IPS DF 4.7 (cell line): ENCODE measurements around the gene CYP19A1.
A peak's percentile ranks its signal among the peaks of the same experiment; 100 is the strongest.
"Not testable (repeated sequence)": the region's sequence is repeated elsewhere in the genome, so short reads cannot be mapped to it uniquely, and the experiment has no call there.

Experiments
- DNase-seq: peaks from one replicate; pipeline ENCODE4 v3.0.0-alpha.2; 2013; ENCODE audit warnings: low spot score; ENCODE audit errors: extremely low read depth

CYP19A1 gene

DNA sequence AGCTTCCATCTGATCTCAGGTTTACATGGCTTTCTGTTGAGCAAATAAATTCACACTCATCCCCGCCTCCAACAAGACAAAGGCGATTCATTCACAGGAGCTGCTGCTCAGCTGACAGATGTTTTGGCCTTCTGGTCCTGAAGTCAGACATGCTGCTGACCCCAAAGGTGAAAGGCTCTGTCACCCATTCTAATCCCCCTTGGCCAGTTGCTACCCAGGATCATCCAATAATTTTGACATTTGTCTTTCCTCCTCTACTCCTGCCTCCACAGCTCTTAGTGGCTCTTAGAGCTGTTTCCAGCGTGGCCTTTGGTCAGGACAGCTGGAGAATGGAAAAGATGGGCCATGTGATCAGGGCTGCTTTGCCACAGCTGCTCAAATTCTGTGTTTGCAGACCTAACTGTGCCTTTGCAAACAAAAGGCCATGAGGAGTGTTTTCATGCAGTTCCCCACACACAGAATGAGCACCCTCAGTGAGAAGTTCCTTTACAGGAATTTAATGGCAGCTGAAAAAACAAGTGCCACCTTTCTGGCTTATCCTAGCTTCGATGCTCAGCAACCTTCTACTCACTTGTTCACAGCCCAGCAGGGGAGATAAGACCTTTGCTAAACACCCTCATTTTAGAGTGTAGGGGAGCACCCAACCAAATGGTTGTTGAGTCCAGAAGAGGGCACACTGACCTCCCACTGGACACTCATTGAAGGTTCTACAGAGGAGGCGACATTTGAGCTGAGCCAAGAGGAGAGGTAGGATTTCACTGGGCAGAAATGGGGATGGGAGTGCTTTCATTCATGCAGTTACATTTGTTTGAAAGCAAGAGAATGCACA, 39.0 kb downstream of the CYP19A1 start:
- DNase-seq, result no peak

DNA sequence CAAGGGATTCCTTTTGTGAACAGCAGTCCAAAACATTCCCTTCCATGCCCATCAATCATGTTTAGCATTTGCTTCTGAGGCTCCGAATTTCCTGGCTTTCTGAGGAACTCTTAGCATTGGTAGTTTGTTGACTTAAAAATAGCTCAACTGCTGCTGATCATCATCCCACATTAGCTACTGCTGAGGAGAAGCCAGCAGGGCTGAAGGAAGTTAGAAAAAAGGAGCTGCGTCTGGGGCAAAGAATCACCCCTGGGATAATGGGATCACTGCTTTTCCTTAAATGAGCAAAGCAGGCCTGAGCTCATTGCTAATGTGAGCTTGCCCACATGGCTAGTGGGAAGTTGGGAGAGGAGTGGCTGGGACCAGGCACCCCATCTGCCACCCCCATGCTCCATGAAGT, 39.8 kb downstream of the CYP19A1 start:
- no peak for DNase-seq

DNA sequence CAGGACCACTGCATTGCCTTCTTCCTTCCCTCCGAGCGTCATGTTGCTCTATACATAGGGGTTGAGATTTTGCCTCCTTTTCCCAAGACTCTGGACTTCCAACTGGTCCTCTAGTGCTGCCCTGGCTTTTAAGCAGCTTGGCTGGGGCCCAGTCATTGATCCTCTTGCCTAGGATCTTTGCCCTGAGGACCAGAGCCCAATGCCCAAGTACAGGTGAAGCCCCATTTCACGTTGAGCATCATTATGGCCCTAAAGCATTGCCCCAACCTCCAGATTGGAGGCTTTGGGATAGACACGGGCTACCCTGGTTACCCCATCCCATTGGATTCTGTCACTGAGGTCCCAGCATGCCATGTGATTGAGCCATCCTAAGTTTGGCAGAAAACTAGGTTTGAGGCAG, 47.7 kb downstream of the CYP19A1 start:
- DNase-seq, result no peak

DNA sequence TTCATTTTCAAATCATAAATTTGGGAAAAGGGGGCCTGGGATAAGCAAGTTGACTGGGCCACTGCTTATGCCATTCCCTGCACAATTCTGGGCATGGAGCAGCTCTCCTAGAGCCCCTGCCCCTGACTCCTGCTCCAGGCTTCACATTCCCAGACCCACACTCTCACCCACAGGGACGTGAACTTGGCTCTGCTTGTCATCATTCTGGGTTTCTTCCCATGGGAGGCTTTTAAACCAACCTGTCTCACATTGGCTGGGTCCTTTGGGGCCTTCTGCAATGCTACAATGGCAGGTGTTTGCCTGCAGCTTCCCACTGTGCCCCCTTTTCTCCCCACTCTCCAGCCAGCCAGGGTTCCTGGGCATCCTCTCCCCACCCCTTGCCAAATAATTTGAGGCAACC, 49.1 kb downstream of the CYP19A1 start:
- no peak for DNase-seq

DNA sequence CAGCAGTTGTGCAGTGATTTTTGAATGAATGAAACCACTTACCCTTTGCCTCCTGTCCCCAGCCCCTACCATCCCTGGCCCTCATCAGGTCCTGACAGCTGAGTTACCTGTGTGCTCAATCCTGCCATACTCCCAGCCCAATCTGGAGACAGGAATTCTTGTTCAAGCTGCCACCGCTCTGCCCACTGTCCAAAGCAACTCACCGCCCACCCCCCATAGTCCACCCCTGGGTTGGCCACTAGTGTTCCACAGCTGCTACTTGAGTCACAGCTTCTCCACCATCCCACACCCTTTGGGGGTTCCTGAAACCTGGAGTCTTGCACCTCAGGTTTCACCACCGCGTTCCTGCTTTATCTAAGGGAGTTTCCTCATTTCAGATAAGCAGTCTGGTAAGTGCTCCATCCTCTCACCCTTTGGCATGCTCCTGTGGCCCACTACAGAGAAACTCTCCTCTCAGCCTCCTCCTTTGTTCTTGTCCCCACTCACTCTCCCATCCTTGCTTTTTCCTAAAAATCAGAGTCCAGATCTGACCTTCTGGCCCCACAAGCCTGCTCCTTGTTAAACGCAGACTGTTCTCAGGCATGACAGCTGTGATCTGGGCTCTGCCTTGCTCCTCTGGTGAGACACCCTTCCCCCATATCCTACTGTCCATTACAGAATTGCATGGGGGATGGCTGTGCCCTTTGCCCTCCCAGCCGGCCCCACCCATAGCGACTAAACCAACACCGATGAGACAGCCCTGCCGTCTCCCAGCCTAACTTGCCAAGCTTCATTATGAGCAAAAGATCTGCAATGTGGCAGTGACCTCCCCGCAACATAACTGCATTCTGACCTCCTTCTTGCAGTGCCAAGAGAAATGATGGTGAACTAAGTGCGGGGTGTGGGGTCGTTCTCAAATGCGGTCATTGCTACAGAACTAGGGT, 50.0 kb downstream of the CYP19A1 start:
- no peak for DNase-seq

DNA sequence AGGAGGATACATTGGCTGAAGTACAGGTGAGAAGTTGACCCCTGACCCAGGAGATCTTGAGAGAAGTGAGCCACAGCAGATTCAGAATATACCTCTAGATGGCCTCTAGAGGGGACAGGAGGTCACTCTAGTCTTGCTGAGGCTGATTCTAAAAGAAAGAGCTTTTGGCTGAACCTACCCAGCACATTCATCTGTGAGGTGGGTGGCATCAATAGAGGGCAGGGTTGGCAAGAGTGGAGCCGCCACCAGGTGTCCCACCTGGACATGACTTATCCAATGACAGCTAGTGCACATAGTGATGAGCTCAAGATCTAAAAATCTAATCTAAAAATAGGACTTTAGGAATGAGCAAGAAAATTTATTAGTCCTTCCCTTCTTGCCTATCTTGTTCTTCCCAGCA, 51.6 kb downstream of the CYP19A1 start:
- DNase-seq, result no peak

DNA sequence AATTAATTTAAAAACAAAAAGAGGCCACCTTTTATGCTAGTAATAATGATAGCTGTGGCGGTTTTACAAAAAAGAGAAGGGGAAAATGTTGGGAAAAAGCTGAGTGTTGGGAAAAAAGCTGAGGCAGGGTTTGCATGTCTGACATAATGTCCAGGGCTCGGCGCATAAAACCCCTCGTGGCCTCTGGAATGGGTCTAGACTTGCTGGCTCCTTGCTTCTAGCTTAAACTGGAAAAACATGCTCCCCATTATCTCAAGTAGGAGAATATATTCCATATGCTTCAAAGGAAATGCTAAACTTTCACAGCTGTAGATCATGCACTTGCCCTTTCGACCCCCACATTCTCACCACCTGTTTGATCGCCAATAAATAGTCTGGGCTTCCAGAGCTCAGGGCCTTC, 53.0 kb downstream of the CYP19A1 start:
- DNase-seq, result no peak

DNA sequence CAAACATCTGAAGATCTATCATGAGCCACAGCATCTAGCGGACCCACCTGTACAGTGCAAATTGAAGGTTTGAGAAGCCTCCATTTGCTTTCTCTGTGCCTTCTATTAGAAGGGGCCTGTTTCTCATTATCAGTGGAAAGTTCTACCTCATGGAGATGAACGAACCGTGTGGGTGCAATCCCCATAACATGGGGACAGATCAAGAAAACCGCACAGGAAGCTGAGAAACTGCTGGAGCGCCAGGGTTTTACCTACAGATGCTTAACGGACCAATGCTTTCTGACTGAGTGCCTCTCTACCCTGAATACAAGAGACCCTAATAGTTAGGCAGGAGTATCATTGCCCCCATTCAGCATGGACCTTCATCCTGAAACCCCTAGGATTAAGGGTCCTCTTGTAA, 53.5 kb downstream of the CYP19A1 start:
- no peak for DNase-seq

DNA sequence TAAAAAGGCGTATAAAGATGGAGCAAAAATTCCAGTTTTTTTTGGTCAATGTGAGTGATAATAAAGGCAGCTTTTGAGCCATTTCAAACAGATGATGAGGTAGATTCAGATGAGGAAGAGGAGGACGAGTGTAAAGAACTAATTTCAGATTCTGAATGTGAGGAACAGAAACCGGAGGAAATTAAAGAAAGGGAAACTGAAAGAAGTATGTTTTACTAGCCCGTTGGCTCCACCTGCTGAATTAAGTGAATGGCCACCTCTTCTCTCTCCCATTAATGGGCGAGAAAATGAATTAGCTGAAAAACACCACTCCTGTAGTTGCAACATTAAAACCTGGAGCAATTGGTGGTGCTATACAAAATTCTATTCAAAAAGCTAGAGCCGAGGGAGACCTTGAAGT, 55.4 kb downstream of the CYP19A1 start:
- no peak for DNase-seq

DNA sequence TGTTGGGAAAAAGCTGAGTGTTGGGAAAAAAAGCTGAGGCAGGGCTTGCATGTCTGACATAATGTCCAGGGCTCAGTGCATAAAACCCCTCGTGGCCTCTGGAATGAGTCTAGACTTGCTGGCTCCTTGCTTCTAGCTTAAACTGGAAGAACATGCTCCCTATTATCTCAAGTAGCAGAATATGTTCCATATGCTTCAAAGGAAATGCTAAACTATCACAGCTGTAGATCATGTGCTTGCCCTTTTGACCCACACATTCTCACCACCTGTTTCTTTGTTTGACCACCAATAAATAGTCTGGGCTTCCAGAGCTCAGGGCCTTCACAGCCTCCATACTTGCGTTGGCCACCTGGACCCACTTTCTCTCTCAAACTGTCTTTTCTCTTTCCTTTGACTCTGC, 56.2 kb downstream of the CYP19A1 start:
- DNase-seq, result not testable (repeated sequence)

DNA sequence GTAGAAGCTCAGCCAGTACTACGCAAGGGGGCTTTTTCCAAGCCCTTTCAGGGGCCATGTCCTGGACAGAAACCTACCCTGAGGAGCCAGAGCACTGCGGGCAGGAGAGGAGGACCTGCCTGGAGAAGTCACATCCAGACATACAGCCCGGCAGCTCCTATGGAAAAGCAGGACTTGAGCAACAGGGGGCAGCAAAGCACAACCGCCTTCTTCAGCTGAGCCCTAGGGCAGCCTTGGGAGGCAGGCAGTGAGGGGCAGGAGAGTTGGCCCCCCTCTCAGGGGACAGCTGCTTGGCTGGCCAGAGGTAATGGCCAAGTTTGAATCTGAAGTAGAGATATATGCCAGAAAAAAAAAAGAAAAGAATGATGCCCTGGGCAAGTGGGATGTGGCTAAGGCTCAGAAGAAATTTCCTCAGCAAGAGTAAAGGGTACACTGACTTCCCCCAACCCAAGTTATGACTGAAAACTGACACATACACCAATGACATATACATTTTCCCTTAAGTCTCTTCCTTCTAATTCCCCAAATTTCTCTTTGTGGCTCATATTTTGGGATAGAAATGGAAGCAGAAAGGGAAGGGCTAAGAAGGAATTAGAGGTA, 56.9 kb downstream of the CYP19A1 start:
- peak; percentile 38 for DNase-seq

DNA sequence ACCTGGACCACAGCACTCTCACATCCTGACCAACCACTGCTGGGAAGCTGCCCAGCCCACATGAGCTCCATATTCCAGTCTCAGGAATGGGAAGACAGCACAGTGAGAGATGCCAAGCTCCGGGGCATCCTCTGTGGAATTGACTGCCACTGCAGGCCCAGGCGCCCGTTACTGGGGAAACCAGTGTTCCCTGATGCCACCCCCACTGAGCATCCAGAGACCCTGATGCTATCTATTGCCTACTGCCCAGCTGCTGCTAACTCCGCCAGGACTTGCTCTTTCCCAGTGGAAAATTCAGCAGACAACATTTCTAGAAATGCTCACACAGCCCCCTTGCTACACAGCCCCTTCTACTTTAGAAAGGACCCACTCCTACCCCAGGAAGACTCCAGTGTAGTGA, 57.6 kb downstream of the CYP19A1 start:
- DNase-seq, result no peak

DNA sequence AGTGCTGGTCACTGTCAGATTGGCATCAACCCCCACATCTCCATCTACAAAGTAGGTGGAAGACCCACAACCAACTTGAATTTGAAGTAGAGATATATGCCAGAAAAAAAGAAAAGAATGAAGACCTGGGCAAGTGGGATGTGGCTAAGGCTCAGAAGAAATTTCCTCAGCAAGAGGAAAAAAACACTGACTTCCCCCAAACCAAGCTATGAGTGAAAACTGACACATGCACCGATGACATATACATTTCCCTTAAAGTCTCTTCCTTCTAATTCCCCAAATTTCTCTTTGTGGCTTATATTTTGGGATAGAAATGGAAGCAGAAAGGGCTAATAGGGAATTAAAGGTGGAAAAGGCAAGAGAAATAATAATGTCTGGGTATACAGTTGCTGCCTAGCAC, 59.0 kb downstream of the CYP19A1 start:
- DNase-seq, result no peak

DNA sequence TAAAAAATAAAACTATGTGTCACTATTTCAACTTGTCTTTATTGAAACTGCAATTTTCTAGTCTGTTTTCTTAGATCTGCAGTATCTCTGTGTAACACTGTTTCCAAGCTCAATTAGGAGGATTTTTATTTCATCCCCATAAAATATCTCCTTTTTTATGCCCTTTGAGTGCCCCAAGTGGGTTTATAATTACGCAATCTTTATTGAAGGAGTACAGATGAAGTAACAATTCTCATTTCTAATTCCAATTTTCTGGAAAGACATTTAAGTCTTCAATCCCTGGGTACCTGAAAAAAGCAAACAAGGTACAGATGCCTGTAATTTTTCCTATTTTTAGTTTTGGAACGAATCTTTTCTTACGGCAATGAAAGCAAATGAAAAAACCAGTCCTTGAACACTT, 61.3 kb downstream of the CYP19A1 start:
- no peak for DNase-seq

DNA sequence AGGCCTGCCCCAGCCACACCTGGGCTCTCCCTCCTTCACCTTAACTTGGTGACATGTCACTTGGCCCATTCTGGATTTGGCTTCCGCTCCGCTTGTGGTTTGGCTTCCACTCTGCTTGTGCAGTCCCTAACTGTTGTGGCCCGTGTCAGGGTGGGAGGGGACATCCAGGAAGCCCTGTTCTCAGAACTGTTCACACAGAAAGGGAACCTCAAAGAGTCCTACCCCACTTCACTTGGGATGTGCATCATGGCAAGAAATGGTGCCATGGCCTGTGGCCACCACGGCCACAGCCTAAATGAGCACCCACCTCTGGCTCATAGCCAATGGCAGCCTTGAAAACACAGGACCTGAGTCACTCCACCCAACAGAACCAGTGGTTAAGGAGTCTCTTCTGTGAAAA, 63.4 kb downstream of the CYP19A1 start:
- DNase-seq, result no peak

DNA sequence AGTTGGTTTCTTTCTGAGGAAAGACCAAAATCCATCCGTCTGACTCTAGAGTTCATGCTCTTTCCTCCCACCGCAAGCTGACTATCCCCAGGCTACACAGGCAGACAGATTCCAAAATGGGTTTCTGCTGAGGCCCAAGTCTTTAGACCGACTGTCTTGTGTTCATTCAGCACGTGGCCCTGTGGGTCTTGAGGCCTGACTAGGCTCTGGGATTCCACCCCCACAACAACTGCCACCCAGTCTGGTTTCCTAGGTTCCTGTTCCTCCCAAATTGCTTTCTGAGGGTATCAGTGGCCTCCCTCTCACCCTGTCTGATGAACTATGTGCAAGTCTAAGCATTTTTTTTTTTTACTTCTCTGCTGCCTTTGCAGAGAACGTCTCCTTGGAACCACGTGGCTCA, 67.7 kb downstream of the CYP19A1 start:
- no peak for DNase-seq

DNA sequence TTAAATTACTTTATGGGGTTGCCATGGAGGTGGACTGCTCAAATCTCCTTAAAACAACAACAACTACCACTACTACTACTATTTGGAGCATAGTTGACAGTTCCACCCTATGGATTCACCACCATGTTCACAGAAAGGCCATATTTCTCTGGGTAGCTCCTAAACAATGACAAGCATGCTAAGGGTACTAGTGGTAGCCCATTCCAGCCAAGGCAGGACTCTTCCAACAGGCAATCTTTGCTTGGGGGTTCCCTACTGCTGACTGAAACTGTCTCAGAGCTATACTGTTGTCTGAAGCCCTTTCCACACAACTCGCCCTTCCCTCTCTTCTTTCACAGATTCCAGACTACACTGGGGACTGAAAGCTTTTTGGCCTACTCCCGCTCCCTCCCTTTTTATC, 68.9 kb downstream of the CYP19A1 start:
- no peak for DNase-seq

DNA sequence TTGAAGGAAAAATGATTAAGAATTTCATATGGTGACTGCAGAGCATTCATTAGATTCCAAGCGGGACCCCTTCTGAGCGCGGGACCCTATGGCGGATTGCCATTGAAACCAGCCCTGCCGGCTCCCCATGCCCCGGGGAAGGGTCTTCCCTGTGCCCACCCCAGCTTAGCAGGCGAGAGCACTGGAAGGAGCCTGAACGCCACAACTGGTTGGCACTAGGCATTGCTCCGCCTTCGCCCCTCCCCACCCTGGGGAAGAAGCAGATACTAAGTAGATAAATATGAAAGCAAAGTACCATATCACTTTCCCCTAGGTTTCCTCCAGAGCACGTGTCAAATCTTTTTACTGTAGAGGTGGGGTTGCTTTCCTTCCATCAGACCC, 70.7 kb downstream of the CYP19A1 start:
- no peak for DNase-seq

DNA sequence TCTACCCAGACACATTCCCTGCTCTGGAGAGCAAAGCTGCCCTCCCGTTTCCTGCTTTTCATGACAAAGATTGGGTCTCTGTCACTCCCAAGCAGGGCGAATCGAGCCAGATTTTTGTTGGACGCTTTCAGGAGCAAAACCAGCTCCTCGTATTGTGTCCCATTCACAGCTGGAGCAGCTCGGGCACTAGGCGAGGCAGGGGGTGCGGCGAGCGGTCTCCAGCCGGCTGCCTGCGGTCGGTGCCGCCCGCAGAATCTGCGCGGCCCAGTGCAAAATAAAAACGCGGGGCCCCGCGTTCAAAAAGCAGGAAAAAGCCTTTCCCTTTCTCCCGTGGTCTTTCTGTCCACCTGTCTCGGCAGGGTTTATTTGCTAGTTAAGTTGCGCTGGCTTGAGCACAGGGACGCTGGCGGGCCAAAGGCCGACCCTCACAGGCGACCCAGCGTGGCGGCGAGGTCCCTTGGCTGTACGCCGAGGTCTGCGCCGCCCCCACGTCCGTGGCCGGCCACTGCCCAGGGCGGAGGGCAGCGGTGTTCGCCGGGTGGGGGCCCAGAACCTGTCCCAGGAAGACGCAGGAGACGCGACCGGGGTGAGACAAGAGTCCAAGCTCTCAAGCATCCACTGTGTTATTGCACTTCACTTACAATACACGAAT, 71.2 kb downstream of the CYP19A1 start:
- no peak for DNase-seq

DNA sequence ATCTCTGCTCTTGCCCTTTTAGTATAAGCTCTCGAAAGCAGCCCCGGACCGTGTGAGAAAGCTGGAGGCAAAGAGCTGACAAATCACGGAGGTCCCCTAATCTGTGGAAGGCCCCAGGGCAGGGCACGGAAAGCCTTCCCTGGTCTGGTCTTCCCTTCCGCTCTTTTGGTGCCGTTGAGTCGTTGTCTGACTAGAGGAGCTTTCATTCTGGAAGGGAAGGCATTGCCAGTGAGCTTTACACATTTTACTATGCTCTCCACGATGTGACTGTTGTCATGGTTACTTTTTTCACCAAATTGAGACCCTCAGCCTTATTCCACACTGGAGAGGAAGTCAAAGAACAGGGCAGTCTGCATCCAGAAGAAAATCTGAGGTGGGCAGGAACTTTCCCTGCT, 71.7 kb downstream of the CYP19A1 start:
- no peak for DNase-seq

DNA sequence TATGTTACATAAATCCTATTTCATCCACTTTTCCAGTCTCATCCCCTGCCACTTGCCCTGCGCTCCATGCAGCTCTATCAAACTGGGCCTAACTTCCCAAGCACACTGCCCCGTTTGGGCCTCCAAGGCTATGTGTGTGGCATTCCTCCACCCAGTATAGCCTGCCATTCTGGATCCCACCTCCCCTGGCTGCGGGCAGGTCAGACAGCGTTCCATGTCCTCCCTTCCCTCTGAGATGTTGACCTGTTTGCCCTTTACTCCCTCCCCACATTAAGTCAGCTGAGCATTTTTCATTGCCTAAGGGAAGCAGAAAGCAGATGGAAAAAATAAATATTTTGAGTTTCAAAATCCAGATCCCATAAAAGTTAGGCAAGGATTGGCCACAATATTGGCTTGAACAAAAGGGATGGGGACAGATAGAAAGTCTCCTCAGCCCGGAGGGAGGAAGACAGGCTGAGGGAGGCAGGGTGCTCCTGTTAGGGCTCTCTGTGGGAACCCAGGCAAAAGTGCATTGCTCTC, 73.3 kb downstream of the CYP19A1 start:
- no peak for DNase-seq

DNA sequence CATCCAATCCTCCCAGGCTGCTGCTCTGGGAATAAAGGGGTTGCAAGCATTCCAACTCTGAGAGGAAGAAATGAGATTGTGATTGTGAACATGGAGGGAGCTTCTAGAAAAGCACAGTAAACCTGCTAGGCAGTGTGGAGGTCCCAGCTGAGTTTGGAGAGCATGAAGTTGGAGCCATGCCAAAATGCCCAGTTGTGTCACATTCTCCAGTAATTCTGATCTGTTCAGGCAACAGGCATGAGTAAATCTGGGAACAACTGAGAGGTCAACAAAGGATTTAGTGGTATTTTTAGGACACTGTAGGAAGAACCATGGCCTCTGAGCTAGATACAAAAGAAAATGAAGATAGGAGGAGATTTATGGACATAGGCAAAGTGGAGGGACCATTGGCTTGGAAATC, 74.7 kb downstream of the CYP19A1 start:
- no peak for DNase-seq
